Measurements from ENCODE around the gene BBOX1.
A peak's percentile ranks its signal among the peaks of the same experiment; 100 is the strongest.

BBOX1 gene

DNA sequence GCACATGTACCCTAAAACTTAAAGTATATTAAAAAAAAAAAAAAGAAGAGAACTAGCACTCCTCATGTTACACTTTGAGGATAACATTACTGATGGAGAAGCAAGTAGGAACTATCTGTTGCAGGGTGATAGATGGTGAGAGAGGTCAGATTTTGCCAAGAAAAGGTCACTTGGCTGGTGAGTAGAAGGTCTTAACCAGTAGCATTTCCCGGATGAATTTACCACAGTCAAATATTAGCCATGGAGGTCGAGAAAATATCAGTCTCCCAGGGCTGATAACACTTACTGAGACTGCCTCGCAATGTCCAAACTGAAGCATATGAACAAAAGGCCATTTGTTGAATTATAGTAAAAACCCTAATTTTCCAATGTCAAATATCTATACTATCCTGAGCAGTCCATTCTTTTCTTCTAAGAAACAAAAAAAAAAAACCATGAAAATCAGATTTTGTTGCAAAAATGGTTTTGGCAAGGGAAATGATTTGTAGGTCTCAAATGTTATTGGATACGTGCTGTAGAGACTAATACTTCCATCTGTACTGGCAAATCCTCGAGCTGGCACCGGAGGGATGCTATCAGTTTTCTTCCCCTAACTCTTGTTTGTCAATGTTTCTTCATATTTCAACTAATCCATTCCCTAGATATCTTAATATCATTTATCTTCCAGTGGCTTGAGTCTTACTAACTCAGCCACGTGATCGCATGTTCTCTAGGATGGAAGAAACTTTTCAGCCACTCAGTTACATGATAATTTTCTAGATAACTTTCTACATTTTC is 14.5 kb upstream of the BBOX1 start:
- DNase-seq, result no peak

DNA sequence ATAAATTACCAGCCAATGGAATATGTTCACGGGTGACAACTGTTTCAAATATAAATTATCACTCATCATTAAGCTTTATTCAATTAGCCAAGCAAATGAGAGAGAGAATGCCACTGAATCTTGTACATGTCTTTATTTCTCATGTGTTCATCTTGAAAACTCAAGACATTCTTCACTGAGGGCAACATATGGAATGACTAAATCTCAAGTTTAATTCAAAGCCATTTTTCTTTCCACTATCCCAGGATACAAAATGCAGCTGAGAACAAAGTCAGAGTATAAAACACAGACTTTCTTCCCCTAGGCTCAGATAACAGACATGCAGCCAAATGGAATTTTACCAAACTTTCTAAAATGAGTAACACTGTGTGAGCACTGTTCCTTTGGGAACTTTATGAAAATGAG is 12.1 kb upstream of the BBOX1 start:
- peak; percentile 79 for DNase-seq

GRCh38 chr11:27029966-27030365 is 10.6 kb upstream of the BBOX1 start:
- DNase-seq, result no peak

GRCh38 chr11:27031754-27032153 is 8.9 kb upstream of the BBOX1 start:
- DNase-seq, result no peak

- no peak for DNase-seq
These were observed 742 bp upstream of the BBOX1 start for GRCh38 chr11:27039873-27040272.

DNA sequence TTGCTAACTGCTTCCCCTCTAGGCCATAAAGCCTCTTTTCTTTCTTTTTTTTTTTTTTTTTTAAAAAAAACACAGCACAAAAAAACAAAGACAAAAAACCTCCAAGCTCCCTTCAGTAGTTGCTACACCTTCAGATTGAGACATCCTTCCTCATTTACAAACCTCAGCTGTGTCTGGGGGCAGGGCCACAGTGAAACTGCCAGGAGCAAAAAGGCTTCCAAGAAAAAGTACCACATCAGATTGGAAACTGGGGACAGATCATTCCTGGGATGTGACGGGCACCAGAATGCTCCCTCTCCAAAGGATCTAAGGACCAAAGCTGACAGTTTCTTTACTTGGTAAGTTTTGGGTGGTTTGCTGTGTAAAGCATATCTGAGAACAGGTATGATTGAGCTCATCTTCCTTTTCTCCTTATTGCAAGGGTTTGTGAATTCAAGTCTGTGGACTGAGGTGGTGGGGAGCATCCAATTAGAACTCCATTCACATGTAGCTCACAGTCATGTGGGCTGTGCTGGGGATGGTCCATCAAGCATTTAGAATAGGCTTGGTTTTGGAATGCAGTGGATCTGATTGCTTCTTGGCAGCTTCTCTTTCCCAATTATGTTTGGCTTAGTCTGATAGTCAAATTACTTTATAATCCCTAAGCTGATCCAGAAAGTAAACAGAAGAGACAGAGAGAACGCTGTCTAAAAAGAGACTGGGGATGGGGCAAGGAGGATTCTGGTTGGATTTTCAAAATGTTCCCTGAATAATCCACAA is 705 bp downstream of the BBOX1 start:
- DNase-seq, result no peak

DNA sequence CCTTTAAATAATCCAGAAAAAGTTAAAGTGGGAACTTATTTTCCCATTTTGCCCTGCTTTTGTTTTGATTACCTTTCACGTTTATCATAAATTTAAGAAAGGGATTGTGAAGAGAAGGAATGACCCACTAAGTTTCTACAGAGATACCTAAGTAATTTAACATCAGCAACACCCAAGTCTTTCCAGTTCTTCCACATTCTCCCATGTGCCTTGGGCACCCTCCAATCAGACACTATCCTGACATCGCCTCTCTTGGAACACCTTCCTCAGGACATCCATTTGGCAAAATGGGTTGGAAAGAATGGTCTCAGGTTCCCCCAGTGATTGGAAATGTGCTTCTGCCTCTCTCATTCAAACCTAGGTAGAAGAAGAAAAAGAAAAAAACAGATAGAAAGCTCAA is 6.3 kb downstream of the BBOX1 start:
- DNase-seq, result no peak

DNA sequence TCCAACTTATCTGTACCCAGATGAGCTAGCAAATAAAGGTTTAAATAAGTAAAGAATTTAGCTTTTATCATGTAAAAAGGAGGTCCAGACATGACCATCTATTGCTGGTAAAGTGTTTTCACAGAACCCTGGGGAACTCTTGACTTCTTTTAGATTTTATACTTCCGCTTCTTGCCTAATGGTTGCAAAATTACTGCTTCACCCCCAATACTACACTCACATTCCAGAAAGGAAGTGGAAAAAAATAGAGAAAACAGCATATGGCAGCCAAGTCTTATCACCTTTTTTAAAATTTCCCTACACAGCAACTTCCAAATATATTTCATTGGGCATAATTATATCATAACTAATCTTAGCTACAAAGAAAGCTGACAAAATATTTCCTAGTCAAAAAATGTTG is 12.1 kb downstream of the BBOX1 start:
- DNase-seq, result no peak

- DNase-seq, result peak; percentile 84
These were observed 14.6 kb downstream of the BBOX1 start for GRCh38 chr11:27055065-27055682.

DNA sequence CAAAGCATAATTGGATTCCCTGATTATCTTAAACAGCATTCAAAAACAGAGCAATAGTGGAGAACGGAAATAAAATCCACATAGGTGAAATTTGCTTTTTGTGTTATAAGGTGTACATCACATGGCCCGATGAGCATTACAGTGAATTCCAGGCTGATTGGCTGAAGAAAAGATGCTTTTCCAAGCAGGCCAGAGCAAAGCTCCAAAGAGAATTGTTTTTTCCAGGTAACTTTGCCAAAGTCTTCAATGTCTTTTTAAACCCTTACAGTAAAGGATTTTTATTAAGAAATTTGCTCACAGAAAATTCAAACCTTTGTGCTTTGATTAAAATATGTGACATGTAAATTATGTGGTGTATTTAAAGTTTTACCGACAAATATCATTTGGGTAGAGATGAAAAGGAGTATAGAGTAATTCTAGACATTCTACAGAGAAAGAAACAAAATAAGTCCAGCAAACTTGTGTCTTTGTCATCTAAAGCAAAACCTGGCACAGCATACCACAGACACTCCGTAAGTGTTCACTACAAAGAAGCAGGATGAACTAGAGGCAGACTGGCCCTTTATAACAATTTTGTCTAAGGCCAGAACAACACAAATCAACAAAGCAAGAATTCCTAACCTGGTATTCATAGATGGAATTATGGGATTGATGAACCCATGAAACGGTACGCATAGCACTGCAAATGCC is 16.6 kb downstream of the BBOX1 start:
- DNase-seq, result no peak

DNA sequence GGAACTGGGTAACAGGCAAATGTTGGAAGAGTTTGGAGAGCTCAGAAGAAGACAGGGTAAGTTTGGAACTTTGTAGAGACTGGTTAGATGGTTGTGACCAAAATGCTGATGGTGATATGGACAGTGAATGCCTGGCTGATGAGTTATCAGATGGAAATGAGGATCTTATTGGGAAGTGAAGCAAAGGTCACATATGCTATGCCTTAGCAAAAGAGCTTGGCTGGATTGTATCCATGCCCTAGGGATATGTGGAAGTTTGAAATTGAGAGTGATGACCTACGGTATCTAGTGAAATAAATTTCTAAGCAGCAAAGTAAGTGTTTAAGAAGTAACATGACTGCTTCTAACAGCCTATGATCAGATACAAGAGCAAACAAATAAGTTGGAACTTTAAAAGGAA is 17.8 kb downstream of the BBOX1 start:
- DNase-seq, result peak; percentile 73

DNA sequence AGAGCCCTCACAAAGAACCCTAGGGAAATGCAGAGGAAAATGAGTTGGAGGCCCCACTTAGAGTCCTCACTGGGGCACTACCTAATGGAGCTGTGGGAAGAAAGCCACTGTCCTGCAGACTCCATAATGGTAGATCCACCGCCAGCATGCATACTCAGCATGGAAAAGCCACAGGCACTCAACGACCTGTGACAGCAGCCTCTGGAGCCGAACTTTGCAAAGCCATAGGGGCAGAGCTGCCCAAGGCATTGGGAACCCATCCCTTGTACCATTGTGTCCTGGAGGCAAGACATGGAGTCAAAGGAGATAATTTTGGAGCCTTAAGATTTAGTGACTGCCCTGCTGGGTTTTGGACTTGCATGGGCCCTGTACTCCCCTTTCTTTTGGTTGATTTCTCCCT is 18.8 kb downstream of the BBOX1 start:
- DNase-seq, result no peak

- no peak for DNase-seq
These were observed 20.3 kb downstream of the BBOX1 start for GRCh38 chr11:27060816-27061460.

GRCh38 chr11:27061461-27061821 is 20.8 kb downstream of the BBOX1 start:
- no peak for DNase-seq

GRCh38 chr11:27064086-27064485 is 23.5 kb downstream of the BBOX1 start:
- no peak for DNase-seq

DNA sequence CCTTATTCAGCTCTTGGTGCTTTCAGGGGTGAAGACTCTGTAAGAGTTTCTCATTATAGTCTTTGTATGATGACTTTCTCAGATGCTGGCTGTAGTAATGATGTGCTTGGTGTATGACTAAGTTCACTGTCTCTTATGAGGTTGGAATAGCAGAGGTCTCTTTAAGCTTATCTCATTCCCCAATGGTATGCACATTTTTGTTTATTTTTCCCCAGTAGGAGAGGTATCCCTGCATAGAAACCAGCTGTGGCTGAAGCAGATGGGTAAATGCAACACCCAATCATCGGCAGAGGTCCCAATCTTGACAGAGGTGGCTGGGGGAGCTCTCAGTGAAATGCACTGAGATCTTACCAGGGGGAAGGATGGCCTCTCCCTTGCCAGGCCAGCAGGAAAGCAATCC is 34.6 kb downstream of the BBOX1 start:
- peak; percentile 71 for DNase-seq

DNA sequence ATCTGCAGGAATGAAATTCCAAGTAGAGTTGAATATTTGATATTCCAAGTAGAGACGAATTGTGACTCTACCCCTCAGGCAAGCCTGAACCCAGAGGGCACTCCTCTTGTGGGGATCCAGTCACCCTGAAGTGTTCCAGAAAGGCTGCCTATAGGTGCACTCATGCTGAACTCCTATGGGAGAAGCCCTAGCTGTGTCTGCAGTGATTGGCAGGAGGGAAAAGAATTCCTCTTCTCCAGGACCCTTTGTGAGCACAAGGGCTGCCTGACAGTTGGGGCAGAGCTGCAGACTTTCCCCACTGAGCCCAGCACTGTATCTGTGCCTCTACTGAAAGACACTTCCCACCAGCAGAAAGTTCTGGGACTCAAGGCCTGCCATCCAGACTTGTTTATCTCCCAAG is 35.0 kb downstream of the BBOX1 start:
- no peak for DNase-seq

DNA sequence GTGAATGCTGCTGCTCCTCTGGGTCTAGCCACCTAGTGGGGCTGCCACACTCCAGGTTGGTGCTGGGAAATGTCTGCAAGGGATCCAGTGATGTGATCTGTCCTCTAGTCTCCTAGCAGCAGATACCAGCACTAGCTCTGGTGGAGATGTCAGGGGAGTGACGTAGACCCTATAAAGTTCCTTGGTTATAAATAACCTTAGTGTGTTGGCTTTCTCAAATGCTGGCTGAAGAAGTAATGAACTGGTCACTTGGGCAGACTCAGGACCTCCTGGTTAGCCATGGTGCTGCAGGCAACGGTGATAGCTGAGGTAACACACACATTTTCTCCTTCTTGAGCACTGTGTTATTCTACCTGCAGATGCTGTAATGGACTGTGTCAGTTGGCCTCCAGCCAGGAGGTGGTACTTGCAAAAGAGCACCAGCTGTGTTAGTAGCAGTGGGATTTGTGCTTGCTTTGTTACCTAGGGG is 35.5 kb downstream of the BBOX1 start:
- no peak for DNase-seq

DNA sequence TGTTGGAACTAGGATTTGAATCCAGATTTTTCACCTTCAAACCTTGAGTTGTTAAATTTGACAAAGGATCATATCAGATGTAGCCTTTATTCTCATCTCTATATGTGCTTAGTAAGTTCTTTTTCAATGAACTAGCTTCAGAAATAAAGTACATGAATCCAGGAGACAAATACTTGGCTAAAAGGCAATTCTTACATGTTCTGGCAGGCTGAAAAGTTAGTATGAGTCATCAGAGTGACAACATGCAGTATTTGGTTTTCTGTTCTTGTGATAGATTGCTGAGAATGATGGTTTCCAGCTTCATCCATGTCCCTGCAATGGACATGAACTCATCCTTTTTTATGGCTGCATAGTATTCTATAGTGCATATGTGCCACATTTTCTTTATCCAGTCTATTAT is 40.4 kb downstream of the BBOX1 start:
- peak; percentile 71 for DNase-seq

DNA sequence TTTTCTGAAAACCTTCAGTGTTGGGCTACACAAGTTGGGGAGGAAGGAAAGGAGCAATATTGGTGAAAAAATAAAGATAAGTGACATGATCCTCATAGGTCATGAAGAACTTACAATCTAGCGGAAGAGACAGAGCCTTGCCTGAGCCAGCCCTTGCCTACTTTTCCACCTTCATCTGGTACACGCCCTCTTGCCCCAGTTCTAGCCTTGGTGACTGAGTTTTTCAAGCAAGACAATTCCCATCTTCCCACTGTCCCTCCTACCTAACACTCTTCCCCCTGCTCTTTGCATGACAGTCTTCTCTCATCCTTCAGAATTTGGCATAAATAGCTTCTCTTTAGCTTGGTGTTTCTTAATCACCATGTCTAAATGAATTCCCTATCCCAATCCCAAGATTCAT is 42.6 kb downstream of the BBOX1 start:
- DNase-seq, result no peak

DNA sequence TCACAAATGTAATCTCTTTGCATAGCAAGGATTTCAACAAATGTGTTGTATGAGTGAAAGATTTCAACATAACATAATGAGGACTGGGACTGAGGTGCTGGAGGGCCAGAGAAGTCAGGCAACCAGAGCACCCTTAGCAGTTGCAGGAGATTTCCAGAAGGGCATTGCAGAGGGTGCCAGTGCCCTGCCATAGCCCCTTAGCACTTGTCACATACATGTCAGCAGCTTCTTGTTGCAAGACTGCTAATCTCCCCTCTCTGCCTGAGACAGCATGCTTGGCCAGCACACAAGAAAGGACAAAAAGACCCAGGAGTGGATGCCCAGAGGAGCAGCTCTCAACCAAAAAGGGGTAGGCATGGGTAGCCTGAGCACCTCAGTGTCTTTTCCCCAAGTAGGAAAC is 43.2 kb downstream of the BBOX1 start:
- no peak for DNase-seq

- DNase-seq, result peak; percentile 80
These were observed 43.9 kb downstream of the BBOX1 start for GRCh38 chr11:27084518-27084917.

- DNase-seq, result no peak
These were observed 44.5 kb downstream of the BBOX1 start for GRCh38 chr11:27085111-27085510.
